ENCODE results near the gene ABRACL.

DNA sequence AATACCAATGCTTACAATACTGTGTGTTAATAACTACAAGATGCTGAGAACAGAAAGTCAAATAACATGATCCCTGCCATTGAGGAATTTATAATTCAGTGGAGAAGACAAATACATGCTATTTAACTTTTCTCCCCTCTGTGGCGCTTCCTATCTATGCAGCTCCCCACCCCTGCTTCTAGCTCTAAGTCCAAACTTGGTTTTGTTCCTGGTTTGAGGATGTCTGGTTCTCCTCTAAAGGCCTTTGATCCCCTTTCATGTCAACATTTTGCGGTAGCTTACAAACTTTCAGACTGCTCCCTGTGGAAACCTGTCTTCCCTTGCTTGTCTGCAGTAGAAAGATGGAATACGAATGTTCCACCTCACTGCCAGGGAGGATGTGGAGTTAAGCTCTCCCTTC is 22.1 kb upstream of the ABRACL start:
- TF ChIP-seq MAX (IDR thresholded peaks at IDR 0.05; ENCODE audit: low read depth, low read length) (no peak), POLR2A (IDR thresholded peaks at IDR 0.05; ENCODE audit: extremely low read depth, insufficient read length) (no peak)
- TF ChIP-seq, protein P1, sequence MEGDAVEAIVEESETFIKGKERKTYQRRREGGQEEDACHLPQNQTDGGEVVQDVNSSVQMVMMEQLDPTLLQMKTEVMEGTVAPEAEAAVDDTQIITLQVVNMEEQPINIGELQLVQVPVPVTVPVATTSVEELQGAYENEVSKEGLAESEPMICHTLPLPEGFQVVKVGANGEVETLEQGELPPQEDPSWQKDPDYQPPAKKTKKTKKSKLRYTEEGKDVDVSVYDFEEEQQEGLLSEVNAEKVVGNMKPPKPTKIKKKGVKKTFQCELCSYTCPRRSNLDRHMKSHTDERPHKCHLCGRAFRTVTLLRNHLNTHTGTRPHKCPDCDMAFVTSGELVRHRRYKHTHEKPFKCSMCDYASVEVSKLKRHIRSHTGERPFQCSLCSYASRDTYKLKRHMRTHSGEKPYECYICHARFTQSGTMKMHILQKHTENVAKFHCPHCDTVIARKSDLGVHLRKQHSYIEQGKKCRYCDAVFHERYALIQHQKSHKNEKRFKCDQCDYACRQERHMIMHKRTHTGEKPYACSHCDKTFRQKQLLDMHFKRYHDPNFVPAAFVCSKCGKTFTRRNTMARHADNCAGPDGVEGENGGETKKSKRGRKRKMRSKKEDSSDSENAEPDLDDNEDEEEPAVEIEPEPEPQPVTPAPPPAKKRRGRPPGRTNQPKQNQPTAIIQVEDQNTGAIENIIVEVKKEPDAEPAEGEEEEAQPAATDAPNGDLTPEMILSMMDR (IDR thresholded peaks at IDR 0.05; ENCODE audit: low read depth, low read length): no peak
